LNCaP clone FGC (cell line): ENCODE results near the gene PPM1K.
A peak's percentile ranks its signal among the peaks of the same experiment; 100 is the strongest.

Experiments
- DNase-seq: peaks from one replicate; pipeline ENCODE4 v3.0.0-alpha.2; 2011; ENCODE audit warnings: low read depth
- H3K4me3 ChIP-seq: 2 replicates; pipeline ENCODE4 v1.5.1; 2011; ENCODE audit warnings: mild to moderate bottlenecking, low read depth, low read length, control low read depth
- TF ChIP-seq, protein P1 (sequence below): IDR thresholded peaks from 2 replicates; pipeline ENCODE4 v1.5.1; 2012; ENCODE audit warnings: mild to moderate bottlenecking; ENCODE audit not compliant: control insufficient read depth, insufficient read depth; ENCODE audit errors: extremely low read depth

The PPM1K gene

DNA sequence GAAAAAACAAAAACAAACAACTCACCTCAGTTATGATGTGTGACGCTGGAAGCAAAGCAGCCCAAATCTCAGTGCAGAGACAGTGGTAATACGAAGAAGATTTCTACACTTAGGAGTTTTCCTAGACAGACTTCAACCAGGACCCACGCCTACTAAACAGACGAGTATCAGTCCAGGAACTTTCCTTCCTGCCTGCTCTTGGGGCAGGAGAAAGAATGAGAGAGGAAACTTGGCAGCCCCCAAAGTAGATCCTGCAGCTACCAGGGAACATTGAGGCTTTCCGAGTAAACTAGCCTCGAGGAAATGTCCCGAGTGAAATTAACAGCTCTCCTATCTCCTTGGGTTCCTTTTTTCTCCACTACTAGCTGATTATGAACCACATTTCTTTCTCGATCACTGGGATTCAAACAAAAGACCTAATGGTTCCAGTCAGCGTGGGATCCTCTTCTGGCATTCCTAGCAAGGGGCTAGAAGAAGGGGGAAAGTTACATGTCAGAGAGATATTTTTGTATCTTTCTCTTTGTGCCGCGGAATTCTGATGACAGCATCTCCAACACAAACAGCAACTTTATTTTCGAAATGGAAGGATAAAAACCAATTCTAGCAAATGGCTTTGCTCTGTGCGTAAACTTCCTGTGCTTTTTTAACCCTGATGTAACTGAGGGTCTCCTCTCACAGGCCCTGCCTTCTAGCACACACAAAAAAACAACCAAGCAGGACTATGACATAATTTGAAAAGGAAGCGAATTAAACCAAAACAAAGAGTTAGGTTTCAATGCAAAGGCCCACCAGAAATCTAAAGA is 53.2 kb downstream of the PPM1K start:
- TF ChIP-seq, protein P1, sequence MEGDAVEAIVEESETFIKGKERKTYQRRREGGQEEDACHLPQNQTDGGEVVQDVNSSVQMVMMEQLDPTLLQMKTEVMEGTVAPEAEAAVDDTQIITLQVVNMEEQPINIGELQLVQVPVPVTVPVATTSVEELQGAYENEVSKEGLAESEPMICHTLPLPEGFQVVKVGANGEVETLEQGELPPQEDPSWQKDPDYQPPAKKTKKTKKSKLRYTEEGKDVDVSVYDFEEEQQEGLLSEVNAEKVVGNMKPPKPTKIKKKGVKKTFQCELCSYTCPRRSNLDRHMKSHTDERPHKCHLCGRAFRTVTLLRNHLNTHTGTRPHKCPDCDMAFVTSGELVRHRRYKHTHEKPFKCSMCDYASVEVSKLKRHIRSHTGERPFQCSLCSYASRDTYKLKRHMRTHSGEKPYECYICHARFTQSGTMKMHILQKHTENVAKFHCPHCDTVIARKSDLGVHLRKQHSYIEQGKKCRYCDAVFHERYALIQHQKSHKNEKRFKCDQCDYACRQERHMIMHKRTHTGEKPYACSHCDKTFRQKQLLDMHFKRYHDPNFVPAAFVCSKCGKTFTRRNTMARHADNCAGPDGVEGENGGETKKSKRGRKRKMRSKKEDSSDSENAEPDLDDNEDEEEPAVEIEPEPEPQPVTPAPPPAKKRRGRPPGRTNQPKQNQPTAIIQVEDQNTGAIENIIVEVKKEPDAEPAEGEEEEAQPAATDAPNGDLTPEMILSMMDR: no peak
- no peak overlapping the region for H3K4me3 ChIP-seq
- no peak for DNase-seq

DNA sequence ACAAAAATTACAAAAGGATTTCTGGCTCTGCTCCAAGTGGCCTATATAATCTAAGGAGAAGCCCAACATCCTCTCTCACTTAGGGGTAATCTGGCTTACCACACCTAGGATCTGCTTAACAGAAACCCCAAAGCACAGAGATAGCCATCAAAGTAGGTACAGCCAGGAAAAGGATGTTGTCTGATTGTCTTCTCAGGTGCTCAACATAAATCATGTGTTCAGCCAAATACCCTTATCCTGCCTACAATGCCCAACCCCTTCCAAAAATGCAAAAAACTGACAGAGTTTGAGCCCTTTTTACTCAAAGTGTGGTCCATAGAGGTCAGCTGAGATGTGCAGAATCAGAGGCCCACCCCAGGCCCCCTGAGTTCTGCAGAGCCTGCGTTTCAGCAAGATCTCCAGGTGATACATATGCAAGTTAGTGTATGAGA is 53.9 kb downstream of the PPM1K start:
- H3K4me3 ChIP-seq: no peak overlapping the region
- TF ChIP-seq, protein P1: no peak
- DNase-seq: no peak

DNA sequence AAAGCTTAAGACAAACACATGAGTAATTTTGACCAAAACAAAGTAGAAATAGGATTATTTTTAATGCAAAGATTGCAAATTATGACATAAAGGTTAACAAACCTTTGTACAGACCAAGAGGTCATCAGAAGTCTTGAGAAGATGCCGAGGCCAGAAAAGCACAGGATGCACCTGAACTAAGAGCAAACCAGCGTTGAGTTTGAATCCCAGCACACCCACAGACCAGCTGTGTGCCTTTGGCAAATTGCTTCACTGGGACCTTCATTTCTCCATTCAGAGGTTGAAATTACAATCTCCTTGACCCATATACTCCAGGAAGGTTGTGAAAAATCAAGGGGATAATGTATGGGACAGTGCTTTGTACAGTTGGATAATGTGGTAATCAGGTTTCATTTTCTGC is 56.6 kb downstream of the PPM1K start:
- TF ChIP-seq, protein P1: no peak
- DNase-seq: no peak
- no peak overlapping the region for H3K4me3 ChIP-seq

DNA sequence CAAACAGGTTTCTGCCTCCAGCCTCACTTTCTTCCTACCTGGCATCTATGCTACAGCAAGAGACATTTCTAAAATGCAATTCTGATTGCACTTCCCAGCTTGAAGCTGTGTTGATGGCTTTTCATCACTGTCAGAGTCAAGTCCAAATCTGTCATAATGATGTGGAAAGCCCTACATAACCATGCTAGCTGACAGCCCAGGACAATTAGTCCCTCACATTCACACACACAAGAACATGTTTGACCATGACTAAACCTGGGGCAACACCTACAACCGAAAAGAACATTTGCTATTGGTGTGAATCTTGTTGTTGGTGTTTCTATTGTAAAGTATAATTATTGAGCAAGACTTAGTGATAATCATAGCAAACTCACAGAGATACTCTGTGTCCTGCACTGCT is 58.2 kb downstream of the PPM1K start:
- H3K4me3 ChIP-seq: no peak overlapping the region
- no peak for DNase-seq
- TF ChIP-seq, protein P1: no peak

DNA sequence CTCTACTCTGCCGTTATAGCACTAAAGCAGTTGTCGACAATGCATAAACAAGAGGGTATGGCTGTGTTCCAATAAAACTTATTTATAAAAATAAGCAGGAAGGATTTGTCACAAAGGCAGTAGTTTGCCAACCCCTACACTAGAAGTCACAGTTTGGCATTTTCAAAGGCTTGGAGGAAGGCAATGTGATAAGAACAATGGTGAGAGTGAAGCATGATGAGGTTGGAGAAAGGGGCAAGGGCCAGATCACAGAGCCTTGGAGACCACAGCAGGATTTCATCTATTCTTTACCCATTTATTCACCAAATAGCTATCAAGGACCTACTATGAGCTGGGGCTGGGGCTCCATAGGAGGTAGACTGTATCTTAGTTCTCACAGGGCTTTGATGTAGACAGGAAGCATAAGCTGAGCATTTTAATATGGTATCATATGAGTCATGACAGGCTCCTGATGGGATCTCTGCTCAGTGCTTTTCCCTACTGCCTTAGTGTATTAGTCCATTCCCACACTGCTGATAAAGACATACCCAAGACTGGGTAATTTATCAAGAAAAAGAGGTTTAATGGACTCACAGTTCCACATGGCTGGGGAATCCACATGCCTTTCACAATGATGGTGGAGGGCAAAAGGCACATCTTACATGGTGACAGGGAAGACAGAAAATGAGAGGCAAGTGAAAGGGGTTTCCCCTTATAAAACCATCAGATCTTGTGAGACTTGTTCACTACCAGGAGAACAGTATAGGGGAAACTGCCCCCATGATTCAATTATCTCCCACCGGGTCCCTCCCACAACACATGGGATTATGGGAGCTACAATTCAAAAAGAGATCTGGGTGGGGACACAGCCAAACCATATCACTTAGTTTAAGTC is 58.9 kb downstream of the PPM1K start:
- no peak overlapping the region for H3K4me3 ChIP-seq
- TF ChIP-seq, protein P1: no peak
- DNase-seq: no peak

DNA sequence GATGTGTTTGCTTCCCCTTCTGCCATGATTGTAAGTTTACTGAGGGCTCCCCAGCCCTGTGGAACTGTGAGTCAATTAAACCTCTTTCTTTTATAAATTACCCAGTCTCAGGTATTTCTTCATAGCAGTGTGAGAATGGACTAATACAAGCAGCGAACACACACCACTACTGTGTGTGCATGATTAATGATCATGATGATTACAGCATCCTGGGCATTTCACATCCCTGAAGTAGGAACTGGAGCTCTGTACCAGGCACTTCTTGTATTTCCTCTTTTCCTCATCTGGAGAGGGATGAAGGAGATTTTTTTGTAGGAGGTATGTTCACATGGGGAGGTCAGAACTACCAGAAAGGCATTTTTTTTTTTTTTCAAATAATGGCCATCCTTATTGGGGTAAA is 60.8 kb downstream of the PPM1K start:
- no peak for DNase-seq
- TF ChIP-seq, protein P1: no peak

DNA sequence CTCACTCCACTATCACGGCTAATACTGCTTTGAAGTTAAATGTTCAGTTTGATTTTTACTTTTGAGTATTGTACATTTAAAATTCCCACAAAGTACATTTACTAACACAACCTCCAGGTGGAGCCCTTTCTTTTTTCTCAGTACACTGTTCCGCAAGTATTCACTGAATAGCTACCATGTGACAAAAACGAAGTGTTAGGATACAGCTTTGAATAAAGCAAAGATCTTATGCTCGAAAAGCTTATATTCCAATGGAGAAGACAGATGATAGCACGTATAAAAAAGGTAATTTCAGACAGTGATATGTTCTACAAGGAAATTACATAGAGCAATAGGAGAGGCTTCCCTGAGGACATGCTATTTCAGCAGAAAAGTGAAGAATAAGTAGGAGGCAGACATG is 65.3 kb downstream of the PPM1K start:
- TF ChIP-seq, protein P1: peak; percentile 47
- DNase-seq: no peak
- H3K4me3 ChIP-seq: no peak overlapping the region

More for the DNA sequence above, 60.8 kb downstream of the PPM1K start:
- no peak overlapping the region for H3K4me3 ChIP-seq
